Activated T-cell treated with anti-CD3 and anti-CD28 coated beads, Interleukin-2, amount 50 U/mL, for 48 hours (primary cell): ENCODE results near the gene CSNK1A1L.

Experiments
- DNase-seq, 2 experiments: peaks; one replicate each; pipeline ENCODE4 v3.0.0-alpha.2; 2020

The CSNK1A1L gene

GRCh38 chr13:37105251-37105714 lies at the start of gene CSNK1A1L:
CSNK1A1L (minus strand) TSS chr13:37105664; CDS start chr13:37105256, 408 bp downstream.
- no peak for DNase-seq

DNA sequence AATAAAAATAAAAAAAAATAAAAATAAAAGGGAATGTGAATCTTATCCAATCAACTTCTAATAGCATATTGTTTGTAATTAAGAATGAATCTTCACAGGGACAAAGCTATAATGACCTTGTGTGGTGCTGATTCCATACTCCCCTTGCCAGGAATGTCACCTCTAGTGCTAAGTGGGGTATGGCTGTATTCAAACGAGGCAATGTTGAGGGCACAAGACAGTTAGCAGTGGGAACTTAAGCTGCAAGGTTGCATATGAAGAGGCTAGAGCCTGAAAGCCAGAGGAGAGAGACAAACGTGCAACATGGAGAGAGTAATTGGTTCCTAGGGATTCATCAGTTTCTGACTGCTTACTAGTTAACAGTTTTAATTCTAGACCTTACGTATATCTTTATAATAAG lies 43.9 kb upstream of the CSNK1A1L start:
- no peak for DNase-seq

GRCh38 chr13:37148501-37148900 lies 43.0 kb upstream of the CSNK1A1L start:
- no peak for DNase-seq

DNA sequence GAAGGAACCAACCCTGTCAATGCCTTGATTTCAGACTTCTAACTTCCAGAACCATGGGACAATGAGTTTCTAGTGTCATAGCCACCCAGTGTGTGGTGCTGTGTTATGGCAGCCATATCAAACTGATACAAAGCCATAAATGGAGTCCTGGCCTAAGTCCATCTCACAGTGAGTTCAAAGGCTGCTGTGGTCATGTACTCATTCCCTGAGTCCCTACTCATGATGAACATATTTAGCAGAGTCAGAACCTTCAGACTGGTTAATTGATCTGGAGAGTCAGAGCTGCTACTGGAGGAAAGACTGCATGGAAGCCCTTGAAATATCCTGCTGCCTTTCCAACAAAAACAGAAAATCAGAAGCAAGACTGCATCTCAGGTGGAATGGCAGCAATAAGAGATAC lies 39.2 kb upstream of the CSNK1A1L start:
- DNase-seq = no peak

- no peak for DNase-seq
These were observed 38.4 kb upstream of the CSNK1A1L start for GRCh38 chr13:37143911-37144310.

DNA sequence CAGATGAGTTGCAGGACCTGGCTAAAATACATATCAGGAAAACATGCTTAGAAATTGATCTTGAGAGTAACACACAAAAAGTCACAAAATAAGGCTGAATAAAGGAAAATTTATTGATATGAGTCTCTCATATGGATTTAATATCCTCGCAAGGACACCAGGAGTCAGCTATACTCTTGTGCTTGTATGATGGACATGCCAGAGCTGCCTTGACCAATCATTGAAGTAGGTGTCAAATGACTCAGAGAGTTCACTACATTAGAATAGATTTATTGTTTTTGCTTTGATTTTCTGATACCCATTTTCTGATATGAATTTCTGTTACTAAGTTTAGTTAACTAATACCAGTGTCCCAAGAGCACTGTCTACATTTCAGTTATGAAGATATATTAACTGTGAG lies 37.4 kb upstream of the CSNK1A1L start:
- DNase-seq = no peak

DNA sequence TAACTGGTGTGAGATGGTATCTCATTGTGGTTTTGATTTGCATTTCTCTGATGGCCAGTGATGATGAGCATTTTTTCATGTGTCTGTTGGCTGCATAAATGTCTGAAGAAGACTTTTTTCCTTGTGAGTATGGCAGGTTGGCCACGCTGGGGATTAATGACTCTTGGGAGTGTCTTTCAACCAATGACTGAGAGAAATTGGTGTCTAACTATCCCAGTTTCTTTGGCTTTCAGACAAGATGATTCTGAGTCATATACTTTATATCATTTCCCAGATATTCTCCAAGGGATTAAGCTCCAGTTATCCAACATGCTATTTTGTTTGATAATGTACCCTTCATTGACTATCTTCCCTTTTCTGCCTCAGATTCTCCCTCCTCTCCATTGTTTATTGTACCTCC lies 35.5 kb upstream of the CSNK1A1L start:
- no peak for DNase-seq

GRCh38 chr13:37139356-37139755 lies 33.9 kb upstream of the CSNK1A1L start:
- DNase-seq = no peak

DNA sequence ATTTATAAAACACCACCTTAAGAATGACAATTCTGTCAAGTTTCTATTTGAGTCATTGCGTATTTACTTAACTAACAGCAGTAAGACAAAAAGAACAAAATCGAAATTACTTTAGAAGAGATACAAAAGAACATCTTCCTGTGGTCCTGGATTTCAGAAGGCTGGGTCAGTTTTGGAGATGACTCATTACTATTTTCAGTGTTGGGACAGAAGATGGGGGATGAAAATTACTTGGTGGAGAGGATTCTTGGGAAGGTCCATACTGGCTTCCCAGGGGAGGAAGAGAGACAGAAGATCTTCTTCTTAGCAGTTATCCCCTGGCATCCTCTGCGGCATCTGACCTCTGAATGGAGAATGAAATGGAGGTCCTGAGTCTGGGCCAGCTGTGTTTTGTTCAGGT lies 33.5 kb upstream of the CSNK1A1L start:
- no peak for DNase-seq

DNA sequence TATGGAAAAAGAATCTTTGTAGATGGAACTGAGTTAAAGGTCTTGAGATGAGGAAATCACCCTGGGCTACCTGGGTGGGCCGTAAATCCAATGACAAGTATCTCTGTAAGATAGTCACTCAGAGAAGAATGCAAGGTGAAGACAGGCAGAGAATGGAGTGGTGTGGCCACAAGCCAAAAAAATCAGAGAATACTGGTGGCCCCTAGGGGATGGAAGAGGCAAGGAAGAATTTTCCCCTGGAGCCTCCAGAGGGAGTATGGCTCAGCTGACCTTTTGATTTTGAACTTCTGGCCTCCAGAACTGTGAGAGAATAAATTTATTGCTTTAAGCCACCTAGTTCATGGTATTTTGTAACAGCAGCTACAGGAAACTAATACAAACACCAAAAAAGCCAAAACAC lies 32.7 kb upstream of the CSNK1A1L start:
- no peak for DNase-seq

GRCh38 chr13:37136633-37137032 lies 31.2 kb upstream of the CSNK1A1L start:
- DNase-seq = no peak

DNA sequence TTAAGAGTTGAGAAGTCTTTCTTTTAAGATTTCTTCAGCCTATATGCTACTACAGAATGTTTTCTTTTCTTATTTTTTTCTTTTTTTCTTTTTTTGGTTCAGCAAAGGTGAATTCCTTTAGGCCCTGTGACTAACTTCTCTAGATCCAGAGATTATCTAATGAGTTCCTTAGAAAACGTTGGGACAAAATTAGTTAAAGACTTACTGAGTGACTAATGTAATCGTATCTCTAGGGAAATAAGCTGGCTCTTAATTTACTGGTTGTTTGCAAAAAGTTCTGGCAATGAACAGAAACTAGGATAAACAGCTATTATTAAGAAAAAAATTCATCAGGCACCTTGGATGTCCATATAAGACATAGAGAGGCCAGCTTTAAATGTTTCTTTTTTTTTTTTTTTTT lies 30.7 kb upstream of the CSNK1A1L start:
- DNase-seq = no peak

DNA sequence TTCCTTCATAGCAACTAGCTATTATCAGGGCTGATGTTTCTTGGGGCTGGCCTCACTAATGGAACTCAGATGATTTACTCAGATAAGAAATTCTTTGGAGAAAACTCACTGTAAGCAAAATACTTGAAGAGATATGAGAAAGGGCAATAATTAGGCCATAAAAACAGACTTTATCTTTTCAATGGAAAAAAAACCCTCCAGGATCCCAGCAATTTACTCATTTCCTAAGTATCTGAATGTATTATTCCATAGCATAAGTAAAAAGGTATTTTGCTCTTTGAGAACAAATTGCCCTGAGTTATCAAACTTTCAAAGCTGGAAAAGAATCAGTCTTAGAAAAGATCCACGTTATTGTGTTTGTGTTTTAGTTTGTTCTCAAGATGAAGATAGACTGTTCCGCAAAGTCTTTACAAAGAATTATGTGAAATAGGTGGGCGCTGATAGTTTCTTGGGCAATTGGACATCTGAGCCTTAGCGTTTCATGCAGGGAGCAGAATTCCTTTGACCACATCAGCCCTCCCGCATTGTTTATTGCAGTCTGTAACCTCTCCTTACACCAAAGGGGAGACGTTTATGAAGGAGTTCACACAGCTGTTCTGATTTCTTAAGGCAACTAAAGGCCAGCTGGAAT lies 29.1 kb upstream of the CSNK1A1L start:
- no peak for DNase-seq

DNA sequence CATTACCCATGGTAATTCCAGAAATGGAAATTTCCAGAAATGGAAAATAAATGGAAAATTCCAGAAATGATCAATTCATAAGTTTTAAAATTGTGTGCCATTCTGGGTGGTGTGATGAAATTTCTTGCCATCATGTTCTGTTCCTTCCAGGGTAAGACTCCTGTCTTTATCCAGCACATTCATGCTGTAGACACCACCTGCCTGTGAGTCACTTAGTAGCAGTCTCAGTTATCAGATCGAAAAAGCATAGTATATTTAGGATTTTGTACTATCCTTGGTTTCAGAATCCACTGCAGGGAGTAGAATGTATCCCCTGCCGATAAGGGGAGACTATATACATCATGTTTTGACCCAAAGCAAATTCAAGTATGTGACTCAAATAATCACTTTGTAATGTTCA lies 26.7 kb upstream of the CSNK1A1L start:
- DNase-seq = no peak

DNA sequence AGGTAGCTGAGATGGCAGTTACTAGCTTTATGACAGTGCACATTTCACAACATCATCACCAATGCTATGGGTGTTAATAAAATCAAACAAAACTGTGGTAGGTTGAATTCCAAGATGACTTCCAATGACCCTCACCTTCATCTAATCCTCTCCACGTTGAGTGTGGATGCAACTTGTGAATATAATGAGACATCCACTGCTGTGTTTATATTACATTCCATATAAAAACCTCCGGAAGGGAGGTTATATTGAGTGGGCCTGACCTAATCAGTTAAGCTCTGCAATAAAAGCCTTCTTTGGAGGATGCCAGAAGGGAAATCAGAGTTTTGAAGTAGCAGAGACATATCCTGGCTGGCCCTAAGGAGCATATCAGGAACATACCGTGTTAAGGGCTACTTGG lies 25.6 kb upstream of the CSNK1A1L start:
- no peak for DNase-seq

DNA sequence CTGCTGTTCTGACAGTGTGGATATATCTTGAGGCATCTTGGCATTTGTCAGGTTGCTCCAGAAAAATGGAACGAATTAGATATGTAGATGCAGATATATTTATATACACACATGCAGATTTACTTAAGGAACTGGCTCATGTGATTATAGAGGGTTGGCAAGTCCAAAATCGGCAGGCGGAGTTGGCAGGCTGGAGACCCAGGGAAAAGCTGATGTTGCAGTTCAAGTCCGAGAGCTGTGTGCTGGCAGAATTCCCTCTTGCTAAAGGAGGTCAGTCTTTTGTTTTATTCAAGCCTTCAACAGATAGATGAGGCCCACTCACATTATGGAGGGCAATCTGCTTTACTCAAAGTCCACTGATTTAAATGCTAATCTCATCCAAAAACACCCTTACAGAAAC lies 24.4 kb upstream of the CSNK1A1L start:
- DNase-seq = no peak

DNA sequence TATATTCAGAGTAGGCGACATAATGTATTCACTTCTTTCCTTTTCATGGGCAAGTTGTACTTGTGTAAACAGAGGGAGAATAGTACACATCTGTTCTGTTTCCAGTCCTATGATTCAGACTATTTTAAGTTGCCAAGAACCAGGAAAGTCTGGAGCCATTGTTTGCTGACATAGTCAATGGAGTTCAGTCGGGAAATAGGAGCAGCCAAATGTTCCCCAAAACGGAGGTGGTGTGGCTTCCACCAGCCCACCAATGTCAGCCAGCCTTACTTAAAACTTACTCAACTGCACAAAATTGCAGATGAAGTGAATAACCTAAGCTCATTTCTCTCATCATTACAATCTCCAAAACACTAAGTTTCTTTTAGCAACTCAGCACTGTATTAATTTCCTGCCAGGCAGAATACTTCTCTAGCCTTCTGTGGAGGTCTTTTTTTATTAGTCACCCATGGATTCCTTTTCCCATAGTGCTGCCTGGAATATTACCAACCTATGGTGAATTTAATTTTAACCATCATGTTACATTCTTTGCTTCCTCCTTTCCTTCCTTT lies 22.3 kb upstream of the CSNK1A1L start:
- DNase-seq = no peak

DNA sequence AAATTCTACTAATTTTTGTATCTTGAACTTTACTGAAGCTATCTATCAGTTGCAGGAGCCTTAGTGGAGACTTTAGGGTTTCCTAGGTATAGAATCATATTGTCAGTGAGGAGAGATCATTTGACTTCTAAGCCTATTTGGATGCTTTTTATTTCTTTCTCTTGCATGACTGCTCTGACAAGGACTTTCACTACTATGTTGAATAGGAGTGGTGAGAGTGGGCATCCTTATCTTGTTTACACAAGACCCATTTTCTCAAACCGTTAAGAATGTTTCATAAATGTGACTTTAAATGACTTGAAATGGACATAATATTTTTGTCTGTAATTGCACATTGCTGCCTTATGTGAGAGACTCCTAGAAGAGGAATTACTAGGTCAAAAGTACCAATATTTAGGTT lies 17.9 kb upstream of the CSNK1A1L start:
- no peak for DNase-seq

DNA sequence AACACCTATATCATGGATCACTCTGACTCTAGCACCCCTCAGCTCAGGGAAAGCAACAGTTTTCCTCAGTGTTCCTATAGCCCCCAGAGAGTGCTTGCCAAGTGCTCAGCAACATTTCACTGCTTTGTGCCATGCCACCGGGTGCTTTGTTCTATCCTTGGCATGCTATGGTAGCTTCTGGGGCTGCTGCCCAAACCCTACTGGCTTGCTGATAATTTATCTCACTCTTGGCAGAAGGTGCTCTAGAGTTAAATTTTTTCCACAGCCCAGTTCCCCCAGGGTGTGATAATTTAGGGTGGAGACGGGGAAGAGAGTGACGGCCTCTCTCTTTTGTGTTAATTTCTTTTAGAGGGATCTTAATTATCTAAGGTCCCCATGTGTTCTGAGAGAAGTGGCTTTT lies 12.6 kb upstream of the CSNK1A1L start:
- no peak for DNase-seq

DNA sequence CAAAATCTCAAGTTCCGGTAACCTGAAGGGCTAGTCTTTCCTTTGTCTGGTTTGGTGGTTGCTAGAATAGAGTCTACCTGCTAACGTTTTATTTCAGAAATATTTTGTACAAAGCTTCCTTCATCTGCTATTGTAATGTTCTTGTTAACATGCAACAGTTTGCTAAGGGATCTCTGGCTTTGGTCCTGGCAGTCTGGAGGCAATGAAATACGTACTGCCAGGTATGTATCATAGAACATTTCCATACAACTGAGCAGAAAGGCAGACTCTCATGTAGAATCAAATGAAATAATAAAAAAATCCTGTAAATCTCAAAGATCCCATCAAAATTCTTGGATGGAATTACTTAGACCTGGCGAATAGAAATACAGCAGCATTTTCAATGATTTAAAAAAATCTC lies 8.8 kb upstream of the CSNK1A1L start:
- no peak for DNase-seq

DNA sequence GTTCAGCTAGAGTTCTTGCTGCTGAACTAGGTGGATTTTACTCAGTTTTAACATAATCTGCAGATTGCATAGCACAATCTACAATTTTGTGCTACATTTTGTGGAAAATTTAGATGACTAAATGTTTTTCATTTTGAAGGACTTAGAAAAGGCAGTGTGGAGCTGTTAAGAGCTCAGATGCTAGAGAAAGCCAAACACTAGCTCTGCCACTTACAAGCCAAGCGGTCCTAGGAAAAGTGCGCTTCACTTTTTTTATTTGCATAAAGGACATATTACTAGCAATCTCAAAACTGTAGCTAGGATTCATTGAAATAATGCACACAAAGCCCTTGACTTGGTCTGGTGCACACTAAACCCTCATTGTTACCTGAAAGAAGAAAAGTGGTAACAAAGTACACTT lies 8.1 kb upstream of the CSNK1A1L start:
- no peak for DNase-seq

DNA sequence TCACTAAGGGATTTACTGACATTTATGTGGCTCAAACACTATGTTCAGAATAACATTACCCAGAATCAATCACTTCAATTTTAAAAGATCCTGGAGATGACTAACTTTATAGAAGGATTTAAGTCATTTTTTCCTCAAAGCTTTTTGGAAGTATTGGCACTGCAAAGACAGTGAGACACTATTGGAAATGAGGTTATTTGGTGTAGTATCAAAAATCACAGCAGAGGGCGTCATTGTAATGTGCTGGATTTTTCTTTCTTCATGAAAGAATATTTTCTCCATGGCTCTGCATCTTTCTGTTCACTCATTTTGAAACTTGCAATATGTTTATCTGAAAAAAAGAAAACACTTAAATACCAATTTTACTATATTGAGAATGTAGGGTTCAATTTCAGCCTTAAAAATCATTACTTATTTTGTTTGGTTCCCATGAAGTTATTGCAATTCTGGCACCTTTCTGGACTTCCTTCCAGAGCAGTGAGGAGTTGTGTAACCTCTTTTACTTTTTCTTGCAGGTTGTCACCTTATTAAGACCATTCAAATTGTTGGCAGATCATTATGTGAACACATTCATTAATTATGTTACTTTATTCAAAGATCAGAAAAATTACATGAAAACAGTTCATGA lies 3.7 kb upstream of the CSNK1A1L start:
- no peak for DNase-seq

DNA sequence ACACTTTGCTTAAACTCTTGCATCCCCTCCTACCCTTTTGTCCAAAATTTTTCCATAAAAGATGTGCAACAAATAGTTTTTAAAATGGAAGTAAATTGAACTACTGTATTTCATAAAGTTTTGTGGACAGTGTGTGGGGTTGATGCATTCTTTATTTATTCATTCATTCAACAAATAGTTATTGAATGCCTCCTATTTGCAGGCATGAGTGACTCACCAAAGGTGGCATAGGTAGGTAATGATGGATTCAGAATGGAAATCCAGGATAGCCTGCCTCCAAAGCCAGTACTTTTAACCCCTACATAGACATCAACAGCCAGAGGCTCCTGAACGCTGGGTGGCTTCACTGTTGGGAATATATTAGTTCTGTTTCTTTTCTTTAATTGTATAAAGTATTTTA lies 2.4 kb upstream of the CSNK1A1L start:
- DNase-seq = no peak

- no peak for DNase-seq
These were observed 2.0 kb upstream of the CSNK1A1L start for GRCh38 chr13:37107456-37107855.

DNA sequence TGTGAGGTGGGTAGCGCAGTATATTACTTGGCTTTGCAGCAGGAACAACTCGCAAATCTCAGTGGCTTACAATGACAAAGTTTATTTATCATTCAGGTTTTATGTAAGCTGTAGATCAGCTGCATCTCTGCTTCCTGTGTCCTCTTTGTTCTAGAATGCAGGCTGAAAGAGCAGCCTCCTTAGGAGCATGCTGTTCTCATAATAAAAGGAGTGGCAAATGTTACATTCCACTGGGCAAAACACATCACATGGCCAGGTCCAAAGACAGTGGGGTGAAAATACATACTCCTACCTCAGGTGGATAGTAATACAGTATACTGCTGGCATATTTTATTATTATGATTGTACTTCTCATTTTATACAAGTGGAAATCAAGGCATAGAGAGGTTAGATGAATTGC lies 1.2 kb upstream of the CSNK1A1L start:
- no peak for DNase-seq
